GM21717 (cell line): ENCODE data around the gene TRIM2.

ENCODE experiments used
- ATAC-seq: cut with Tn5 transposase; IDR thresholded peaks from one replicate; pipeline ENCODE4 v1.9.1; 2021; ENCODE audit warnings: mild to moderate bottlenecking, moderate library complexity; ENCODE audit not compliant: unreplicated experiment

TRIM2 gene

GRCh38 chr4:153246446-153247115, 42.3 kb downstream of the TRIM2 start:
- no peak for ATAC-seq

- ATAC-seq = no peak
Observed at GRCh38 chr4:153247116-153247490, 42.9 kb downstream of the TRIM2 start.

- ATAC-seq = peak; percentile 10
Observed at GRCh38 chr4:153248641-153249198, 44.5 kb downstream of the TRIM2 start.

- peak; percentile 99 for ATAC-seq
Observed at GRCh38 chr4:153249199-153250041, 45.2 kb downstream of the TRIM2 start.

- no peak for ATAC-seq
Observed at GRCh38 chr4:153252122-153252521, 47.9 kb downstream of the TRIM2 start.

GRCh38 chr4:153255233-153255632, 51.0 kb downstream of the TRIM2 start:
- no peak for ATAC-seq

- no peak for ATAC-seq
Observed at GRCh38 chr4:153257151-153257620, 52.9 kb downstream of the TRIM2 start.

- no peak for ATAC-seq
Observed at GRCh38 chr4:153257991-153258390, 53.7 kb downstream of the TRIM2 start.

- no peak for ATAC-seq
Observed at GRCh38 chr4:153258750-153259149, 54.5 kb downstream of the TRIM2 start.

GRCh38 chr4:153259661-153260060, 55.4 kb downstream of the TRIM2 start:
- no peak for ATAC-seq

GRCh38 chr4:153260132-153260531, 55.9 kb downstream of the TRIM2 start:
- no peak for ATAC-seq

GRCh38 chr4:153260553-153261300, 56.5 kb downstream of the TRIM2 start:
- ATAC-seq = no peak

- no peak for ATAC-seq
Observed at GRCh38 chr4:153261461-153261860, 57.2 kb downstream of the TRIM2 start.

GRCh38 chr4:153261914-153262313, 57.7 kb downstream of the TRIM2 start:
- no peak for ATAC-seq

GRCh38 chr4:153265306-153266047, 61.2 kb downstream of the TRIM2 start:
- no peak for ATAC-seq

GRCh38 chr4:153266988-153267387, 62.7 kb downstream of the TRIM2 start:
- no peak for ATAC-seq

GRCh38 chr4:153267890-153268289, 63.6 kb downstream of the TRIM2 start:
- ATAC-seq = no peak

- no peak for ATAC-seq
Observed at GRCh38 chr4:153268295-153268694, 64.1 kb downstream of the TRIM2 start.

- no peak for ATAC-seq
Observed at GRCh38 chr4:153269218-153269990, 65.2 kb downstream of the TRIM2 start.

- no peak for ATAC-seq
Observed at GRCh38 chr4:153270361-153270760, 66.1 kb downstream of the TRIM2 start.
